HEK293 (cell line): ENCODE data around the gene ITIH1.

Source experiments
- CTCF ChIP-seq: fragments of 450-650 bp; formaldehyde crosslinking; IDR thresholded peaks from 2 replicates; pipeline ENCODE4 v1.5.1; 2016; ENCODE audit warnings: missing biosample characterization, missing genetic modification characterization
- ZNF2 ChIP-seq: fragments of 450-650 bp; formaldehyde crosslinking; IDR thresholded peaks from 2 replicates; pipeline ENCODE4 v1.5.1; 2016; ENCODE audit warnings: missing biosample characterization, missing genetic modification characterization
- ZNF843 ChIP-seq: fragments of 450-650 bp; formaldehyde crosslinking; IDR thresholded peaks from 2 replicates; pipeline ENCODE4 v1.5.1; 2016; ENCODE audit warnings: missing biosample characterization, missing genetic modification characterization

- TF ChIP-seq ZNF843: no peak
- TF ChIP-seq CTCF (tag by site-specific recombination): no peak
- TF ChIP-seq ZNF2 (tag by site-specific recombination): no peak
Observed at GRCh38 chr3:52769786-52770455, 7.5 kb upstream of the ITIH1 start.
